GM06990 (cell line): ENCODE measurements around the gene PSMG4.
A peak's percentile ranks its signal among the peaks of the same experiment; 100 is the strongest.

Experiments
- DNase-seq: peaks from one replicate; pipeline ENCODE4 v3.0.0-alpha.2; 2011; ENCODE audit not compliant: insufficient read length; ENCODE audit errors: extremely low read depth
- H3K27me3 ChIP-seq: replicated peaks from 2 replicates; pipeline ENCODE4 v1.6.0; 2011; ENCODE audit warnings: low read length; ENCODE audit not compliant: control insufficient read depth, insufficient read depth
- H3K36me3 ChIP-seq: 2 replicates; pipeline ENCODE4 v1.5.1; 2011; ENCODE audit warnings: low read length; ENCODE audit not compliant: control insufficient read depth, insufficient read depth
- H3K4me3 ChIP-seq: replicated peaks from 2 replicates; pipeline ENCODE4 v1.5.1; 2011; ENCODE audit warnings: low read depth, mild to moderate bottlenecking, control low read depth, low read length
- CTCF ChIP-seq: IDR thresholded peaks from 2 replicates; pipeline ENCODE4 v1.5.1; 2011; ENCODE audit warnings: low read length, control low read depth, mild to moderate bottlenecking, inconsistent platforms; ENCODE audit not compliant: insufficient read depth, poor library complexity, severe bottlenecking

The PSMG4 gene

GRCh38 chr6:3251462-3252314, 7.1 kb upstream of the PSMG4 start:
- no peaks in the 10 kb centered on the region; the same call in 1 of the 2 replicates for H3K27me3 ChIP-seq
- no peak overlapping the region for H3K4me3 ChIP-seq
- peak; percentile 62 for DNase-seq
- TF ChIP-seq CTCF: peak; percentile 96
- no peaks in the 10 kb centered on the region for H3K36me3 ChIP-seq

- DNase-seq: no peak
- TF ChIP-seq CTCF: no peak
- Histone ChIP-seq H3K4me3 (no peak overlapping the region), H3K36me3 (no peaks in the 10 kb centered on the region), H3K27me3 (no peaks in the 10 kb centered on the region; the same call in 1 of the 2 replicates)
Observed at GRCh38 chr6:3252369-3252768, 6.4 kb upstream of the PSMG4 start.

- no peaks in the 10 kb centered on the region for H3K36me3 ChIP-seq
- H3K27me3 ChIP-seq: no peaks in the 10 kb centered on the region; the same call in 1 of the 2 replicates
- no peak for TF ChIP-seq CTCF
- no peak for DNase-seq
- no peak overlapping the region for H3K4me3 ChIP-seq
Observed at GRCh38 chr6:3252861-3253596, 5.7 kb upstream of the PSMG4 start.

- DNase-seq: no peak
- no peak for TF ChIP-seq CTCF
- H3K4me3 ChIP-seq: no peak overlapping the region
- H3K36me3 ChIP-seq: no peaks in the 10 kb centered on the region
- no peaks in the 10 kb centered on the region for H3K27me3 ChIP-seq
Observed at GRCh38 chr6:3253597-3253961, 5.2 kb upstream of the PSMG4 start.

- peak overlapping the region; percentile 88 for H3K4me3 ChIP-seq
- peaks cover 3% of the 10 kb centered on the region; the same call in 1 of the 2 replicates for H3K36me3 ChIP-seq
- DNase-seq: no peak
- no peak for TF ChIP-seq CTCF
- H3K27me3 ChIP-seq: no peaks in the 10 kb centered on the region
Observed at GRCh38 chr6:3258201-3258600, 546 bp upstream of the PSMG4 start.
